Measurements from ENCODE around the gene PIGV. TPM values are rescaled to one million over a fixed set of nuclear protein-coding genes. Genes with fewer than 3 reads are reported as not detected.
"Not testable (repeated sequence)": the region's sequence is repeated elsewhere in the genome, so short reads cannot be mapped to it uniquely, and the experiment has no call there.

PIGV gene
- polyA plus RNA-seq, 6 donors from 2014 or later: 7.8 to 14.2 (median 10.8) TPM

DNA sequence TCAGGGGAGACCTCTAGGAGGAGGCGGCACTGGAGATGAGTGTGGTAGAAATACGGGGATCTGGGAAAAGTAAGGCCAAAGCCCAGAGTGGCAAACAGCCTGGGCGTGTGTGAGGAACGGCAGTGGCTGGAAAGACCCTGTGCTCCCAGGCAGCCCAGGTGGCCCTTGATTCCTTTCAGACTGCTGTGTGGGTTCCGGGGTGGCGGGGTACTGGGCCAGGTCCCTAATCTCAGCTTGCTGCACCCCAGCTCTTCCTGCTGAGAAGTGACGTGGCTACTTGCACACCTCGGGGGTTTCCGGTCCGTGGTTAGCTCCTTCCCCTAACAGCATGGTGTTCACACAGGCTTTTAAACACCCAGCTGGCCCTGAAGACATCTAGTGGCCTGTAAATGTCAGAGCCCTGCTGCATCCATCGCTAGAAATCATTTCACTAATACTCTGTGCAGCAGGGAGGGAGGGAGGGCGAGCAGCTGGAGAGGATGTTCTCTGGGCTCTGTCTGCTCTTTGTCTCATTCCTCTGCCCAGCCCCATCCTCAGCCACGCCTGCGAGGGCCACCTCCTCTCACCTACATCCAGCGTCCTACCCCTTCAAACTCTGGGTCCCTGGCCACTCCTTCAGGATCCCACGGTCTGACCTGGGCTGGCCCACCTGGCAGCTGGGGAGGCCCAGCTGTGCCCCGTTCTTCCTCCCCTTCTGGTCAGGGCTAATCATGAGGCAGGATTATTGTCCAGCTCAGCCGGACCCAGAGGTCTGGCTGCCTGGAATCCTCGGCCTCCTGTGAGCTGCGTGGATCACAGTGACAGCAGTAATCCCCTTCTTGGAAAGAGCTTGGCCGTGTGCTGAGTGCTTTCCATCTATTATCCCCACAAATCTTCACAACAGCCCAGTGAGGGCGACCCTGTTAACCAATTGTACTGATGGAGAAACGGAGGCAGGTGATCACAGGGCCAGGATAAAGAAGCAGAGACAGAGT lies 46.0 kb downstream of the PIGV start:
- peak overlapping the region; percentile 99 to 100 (median 100) for H3K27ac Mint-ChIP-seq
- H3K9me3 Mint-ChIP-seq: no peaks in the 10 kb centered on the region
- ATAC-seq (ENCODE audit: low read depth in 2 of 2) (peak; percentile 98), DNase-seq (peak; percentile 91)
- no peaks in the 10 kb centered on the region for H3K27me3 Mint-ChIP-seq
- peak overlapping the region; percentile 55 to 89 (median 82) for H3K4me3 Mint-ChIP-seq
- H3K4me1 Mint-ChIP-seq: peaks cover 38 to 46% (median 43%) of the 10 kb centered on the region in 3 donors
- H3K36me3 Mint-ChIP-seq: no peaks in the 10 kb centered on the region

DNA sequence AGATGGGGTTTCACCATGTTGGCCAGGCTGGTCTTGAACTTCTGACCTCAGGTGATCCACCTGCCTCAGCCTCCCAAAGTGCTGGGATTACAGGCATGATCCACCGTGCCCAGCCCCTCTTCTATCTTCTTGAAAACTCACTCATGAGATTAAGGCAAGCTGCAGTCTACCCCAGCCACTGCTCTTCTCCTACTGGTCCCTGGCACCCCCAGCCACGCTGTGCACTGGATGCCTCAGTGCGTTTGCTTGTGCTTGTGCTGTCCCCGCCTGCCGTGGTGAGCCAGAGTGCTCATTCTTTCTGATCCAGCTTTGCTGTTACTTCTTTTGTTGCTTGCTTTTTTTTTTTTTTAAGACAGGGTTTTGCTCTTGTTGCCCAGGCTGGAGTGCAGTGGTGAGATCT lies 49.9 kb downstream of the PIGV start:
- not testable (repeated sequence) for H3K4me3 Mint-ChIP-seq; ATAC-seq (ENCODE audit: low read depth in 2 of 2); H3K27me3 Mint-ChIP-seq; H3K9me3 Mint-ChIP-seq; H3K36me3 Mint-ChIP-seq; DNase-seq
- Mint-ChIP-seq H3K27ac (peak overlapping the region in 1 of 6 donors; percentile 73), H3K4me1 (peaks cover 23 to 26% (median 24%) of the 10 kb centered on the region in 3 donors)

DNA sequence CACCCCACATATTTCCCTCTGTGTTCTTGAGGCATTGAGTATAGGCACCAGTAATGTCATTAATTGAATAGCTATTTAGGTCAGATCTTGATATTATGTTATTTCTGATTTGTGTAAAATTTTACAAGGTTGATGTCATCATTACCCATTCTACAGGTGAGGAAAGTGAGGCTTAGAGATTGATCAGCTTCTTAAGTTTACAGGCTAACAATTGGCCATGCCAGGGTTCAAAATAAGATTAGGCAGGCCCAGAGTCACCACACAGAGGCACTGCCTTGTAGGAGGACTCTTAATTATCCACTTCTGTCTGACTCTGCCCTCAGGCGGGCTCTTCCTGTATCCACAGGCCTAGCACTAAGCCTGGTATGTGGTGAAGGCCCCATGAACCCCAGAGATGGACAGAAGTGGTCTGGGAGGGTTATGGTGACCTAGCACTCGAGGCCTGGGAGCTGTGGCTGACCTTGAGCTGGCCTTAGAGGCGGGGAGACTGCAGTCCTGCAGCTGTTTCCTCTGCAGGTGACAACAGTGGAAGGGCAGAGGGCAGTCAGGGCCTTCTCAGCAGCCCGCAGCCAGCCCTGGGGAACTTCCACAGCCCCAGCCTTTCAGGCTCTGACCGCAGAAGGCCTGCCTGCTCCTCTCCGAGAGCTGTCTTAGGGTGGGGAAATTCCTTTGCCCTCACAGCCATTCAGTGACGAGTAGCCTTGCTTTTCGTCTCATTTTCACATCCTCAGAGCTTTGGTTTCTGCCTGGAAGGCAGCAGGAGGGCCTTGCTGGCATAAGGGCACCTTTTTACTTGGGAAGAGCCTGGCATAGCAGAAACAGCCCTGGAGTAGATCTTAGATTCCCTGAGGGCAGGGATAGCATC lies 51.0 kb downstream of the PIGV start:
- Mint-ChIP-seq H3K4me3 (peak overlapping the region in 1 of 8 donors; percentile 35), H3K27ac (peak overlapping the region in 4 of 6 donors; percentile 2 to 88 (median 71)), H3K36me3 (no peaks in the 10 kb centered on the region), H3K4me1 (peaks cover 13 to 15% (median 13%) of the 10 kb centered on the region in 3 donors), H3K27me3 (no peaks in the 10 kb centered on the region), H3K9me3 (no peaks in the 10 kb centered on the region)
- ATAC-seq (ENCODE audit: low read depth in 2 of 2) (peak; percentile 96 to 97), DNase-seq (no peak)

DNA sequence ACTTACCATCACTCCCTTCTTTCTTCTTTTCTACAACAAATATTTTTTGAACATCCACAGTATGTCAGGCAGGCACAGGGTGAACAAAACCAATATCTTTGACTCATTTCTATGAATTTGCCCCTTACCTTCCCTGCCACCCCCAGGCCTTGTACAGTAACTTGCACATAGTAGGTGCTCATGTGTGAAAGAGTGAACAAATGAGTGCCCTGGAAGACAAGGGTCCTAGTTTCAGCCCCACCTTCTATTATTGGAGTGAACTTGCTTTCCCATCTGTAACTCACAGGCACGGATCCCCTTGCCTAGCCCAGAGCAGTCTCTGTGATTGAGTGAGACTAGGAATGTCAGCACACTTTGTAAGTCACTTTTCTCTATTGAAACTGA lies 51.6 kb downstream of the PIGV start:
- no peak for ATAC-seq (ENCODE audit: low read depth in 2 of 2)

DNA sequence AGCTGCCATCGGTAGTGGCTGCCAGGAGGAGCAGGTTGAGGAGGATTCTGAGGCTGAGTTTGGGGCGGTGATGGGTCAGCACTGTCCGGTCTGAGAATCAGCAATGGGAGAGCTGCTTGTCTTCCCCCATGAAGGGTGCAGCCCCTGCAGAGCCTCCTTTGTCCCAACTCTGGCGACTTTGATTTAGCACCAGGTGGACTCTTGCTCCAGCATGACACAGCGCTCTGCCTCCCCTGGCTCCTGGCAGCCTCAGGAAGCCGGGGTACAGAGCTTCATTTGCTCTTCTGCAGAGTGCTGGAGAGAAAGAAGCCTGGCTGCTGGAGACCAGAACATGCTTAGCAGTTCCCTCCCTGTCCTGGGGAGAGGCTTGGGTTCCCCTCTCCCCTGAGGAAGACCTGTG lies 52.0 kb downstream of the PIGV start:
- DNase-seq: no peak
- Mint-ChIP-seq H3K4me1 (peaks cover 2 to 6% (median 2%) of the 10 kb centered on the region in 3 donors), H3K36me3 (no peaks in the 10 kb centered on the region), H3K27ac (peak overlapping the region in 1 of 6 donors; percentile 73), H3K27me3 (no peaks in the 10 kb centered on the region), H3K9me3 (no peaks in the 10 kb centered on the region), H3K4me3 (no peak overlapping the region)
- ATAC-seq (ENCODE audit: low read depth in 2 of 2): no peak

More for the DNA sequence above, 51.6 kb downstream of the PIGV start:
- Mint-ChIP-seq H3K36me3 (no peaks in the 10 kb centered on the region), H3K27ac (peak overlapping the region in 4 of 6 donors; percentile 2 to 88 (median 71)), H3K4me1 (peaks cover 6 to 9% (median 7%) of the 10 kb centered on the region in 3 donors), H3K9me3 (no peaks in the 10 kb centered on the region), H3K4me3 (peak overlapping the region in 1 of 8 donors; percentile 35), H3K27me3 (no peaks in the 10 kb centered on the region)
- no peak for DNase-seq

DNA sequence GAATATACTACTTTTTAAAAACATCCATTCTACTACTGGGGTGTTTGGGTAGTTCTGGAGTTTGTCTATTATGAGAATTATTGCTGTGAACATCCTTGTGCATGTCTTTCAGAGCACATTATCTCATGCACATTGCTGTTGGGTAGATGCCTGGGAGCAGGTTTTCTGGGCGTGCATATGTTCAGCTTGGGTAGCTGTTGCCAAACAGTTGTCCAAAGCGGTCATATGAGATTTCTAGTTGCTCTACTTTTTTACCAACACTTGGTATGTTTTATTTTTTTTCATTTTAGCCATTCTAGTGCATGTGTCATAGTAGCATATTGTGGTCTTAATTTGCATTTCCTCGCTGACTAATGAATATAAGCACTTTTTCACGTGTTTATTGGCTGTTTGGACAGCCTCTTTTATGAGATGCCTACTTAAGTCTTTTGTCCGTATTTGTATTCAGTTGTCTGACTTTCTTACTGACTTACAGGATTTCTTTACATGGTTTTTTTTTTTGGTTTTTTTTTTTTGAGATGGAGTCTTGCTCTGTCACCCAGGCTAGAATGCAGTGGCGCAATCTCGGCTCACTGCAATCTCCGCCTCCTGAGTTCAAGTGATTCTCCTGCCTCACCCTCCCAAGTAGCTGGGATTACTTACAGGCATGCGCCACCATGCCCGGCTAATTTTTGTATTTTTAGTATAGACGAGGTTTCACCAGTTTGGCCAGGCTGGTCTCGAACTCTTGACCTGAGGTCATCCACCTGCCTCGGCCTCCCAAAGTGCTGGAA lies 56.9 kb downstream of the PIGV start:
- H3K36me3 Mint-ChIP-seq: peaks cover 6 to 17% of the 10 kb centered on the region in 2 donors
- H3K9me3 Mint-ChIP-seq: no peaks in the 10 kb centered on the region
- peak overlapping the region in 1 of 6 donors; percentile 11 for H3K27ac Mint-ChIP-seq
- no peak overlapping the region for H3K4me3 Mint-ChIP-seq
- ATAC-seq (ENCODE audit: low read depth in 2 of 2): no peak
- no peaks in the 10 kb centered on the region for H3K27me3 Mint-ChIP-seq
- no peak for DNase-seq
- H3K4me1 Mint-ChIP-seq: no peaks in the 10 kb centered on the region

DNA sequence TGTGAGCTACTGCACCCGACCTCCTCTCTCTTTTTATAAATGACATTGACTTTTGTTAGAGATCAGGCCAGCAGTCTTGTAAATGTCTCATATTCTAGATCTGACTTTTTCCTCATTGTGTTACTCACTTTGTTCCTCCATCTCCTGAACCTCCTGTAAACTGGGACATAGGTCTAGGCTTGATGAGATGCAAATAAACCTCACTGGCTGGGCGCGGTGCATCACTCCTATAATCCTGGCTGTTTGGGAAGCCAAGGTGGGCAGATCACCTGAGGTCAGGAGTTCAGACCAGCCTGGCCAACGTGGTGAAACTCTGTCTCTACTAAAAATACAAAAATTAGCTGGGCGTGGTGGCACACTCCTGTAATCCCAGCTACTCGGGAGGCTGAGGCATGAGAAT lies 60.1 kb downstream of the PIGV start:
- H3K9me3 Mint-ChIP-seq; H3K4me1 Mint-ChIP-seq; H3K27me3 Mint-ChIP-seq; ATAC-seq (ENCODE audit: low read depth in 2 of 2); DNase-seq; H3K4me3 Mint-ChIP-seq: not testable (repeated sequence)
- Mint-ChIP-seq H3K36me3 (peaks cover 13 to 35% of the 10 kb centered on the region in 2 donors), H3K27ac (peak overlapping the region in 2 of 6 donors; percentile 42 to 88)

Other genes with a start within 250 kb of the PIGV start
- gene ARID1A, start 91.9 kb upstream of the PIGV start, polyA plus RNA-seq (ENCODE audit: low read depth in 6 of 6): 10 to 100 TPM in 5 of 6 donors, 1 to 10 TPM in 1; 8.8 to 38.2 (median 18.9) TPM
- 1 to 10 TPM; 2.2 to 7.9 (median 2.4) TPM for gene ZDHHC18, start 38.7 kb downstream of the PIGV start, polyA plus RNA-seq (ENCODE audit: low read depth in 6 of 6)
- not detected for gene SFN, start 75.2 kb downstream of the PIGV start, polyA plus RNA-seq (ENCODE audit: low read depth in 6 of 6)
- 10 to 100 TPM in 3 of 6 donors, 1 to 10 TPM in 3; 3.4 to 15.1 (median 10.1) TPM for gene GPN2, start 102.3 kb downstream of the PIGV start, polyA plus RNA-seq (ENCODE audit: low read depth in 6 of 6)
- gene GPATCH3, start 112.5 kb downstream of the PIGV start, polyA plus RNA-seq (ENCODE audit: low read depth in 6 of 6): 10 to 100 TPM; 11.0 to 22.1 (median 15.5) TPM
- not detected for gene NR0B2, start 126.0 kb downstream of the PIGV start, polyA plus RNA-seq (ENCODE audit: low read depth in 6 of 6)
- 100 to 1,000 TPM in 1 of 6 donors, 10 to 100 TPM in 5; 73.5 to 110 (median 86.7) TPM for gene NUDC, start 133.8 kb downstream of the PIGV start, polyA plus RNA-seq (ENCODE audit: low read depth in 6 of 6)
- gene KDF1, start 172.5 kb downstream of the PIGV start, polyA plus RNA-seq (ENCODE audit: low read depth in 6 of 6): 1 to 10 TPM in 5 of 6 donors, not detected in 1; 1.2 to 2.5 (median 2.2) TPM
- not detected for gene TRNP1, start 205.7 kb downstream of the PIGV start, polyA plus RNA-seq (ENCODE audit: low read depth in 6 of 6)
- not detected for gene TENT5B, start 224.9 kb downstream of the PIGV start, polyA plus RNA-seq (ENCODE audit: low read depth in 6 of 6)

Measured in naive B cell (primary cell).